ENCODE results near the gene ERLEC1. TPM values are rescaled to one million over a fixed set of nuclear protein-coding genes. Genes with fewer than 3 reads are reported as not detected.

Gene ERLEC1
- total RNA-seq, 4 donors from 2014 or later = 26.7 to 53.6 (median 28.9) TPM

DNA sequence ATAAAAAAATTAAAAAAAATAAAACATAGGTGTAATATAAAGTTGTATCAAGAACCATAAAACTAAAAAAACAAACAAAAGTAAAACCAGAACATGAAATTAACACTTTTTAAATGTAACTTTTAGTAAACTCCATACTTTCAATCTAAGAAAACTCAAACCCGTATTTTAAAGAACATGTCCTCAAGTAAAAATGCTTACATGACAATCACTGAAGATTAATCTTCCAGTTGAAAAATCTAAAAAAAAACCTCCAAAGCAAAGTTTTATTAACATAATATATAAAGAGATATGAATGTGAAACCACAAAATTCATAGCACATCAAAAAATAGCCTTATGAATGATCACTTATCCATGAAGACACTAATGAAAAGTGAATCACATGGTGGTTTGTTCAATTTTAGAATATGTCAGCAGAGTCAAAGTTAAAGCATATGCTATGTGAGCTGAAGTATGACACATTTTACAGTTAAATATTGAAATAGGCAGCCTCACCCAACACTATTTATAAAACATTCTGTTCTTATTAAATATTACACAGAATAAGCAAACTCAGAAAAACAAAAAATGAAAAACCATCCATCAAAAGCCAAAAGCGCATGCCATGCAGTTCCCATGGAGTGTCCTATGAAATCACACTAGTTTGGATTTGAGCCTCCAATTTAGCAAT is 42.3 kb upstream of the ERLEC1 start:
- no peak for DNase-seq
- H3K4me1 ChIP-seq = no peaks in the 10 kb centered on the region
- H3K27me3 ChIP-seq = no peaks in the 10 kb centered on the region
- no peak overlapping the region for H3K4me3 ChIP-seq
- in situ Hi-C loops (cut with MboI; ENCODE audit: low sequenced_read_pairs in 4 of 4) = no loop called here
- intact Hi-C loops (cut with DNase I; ENCODE audit: low total_unique reads) = no loop called here
- peak; percentile 27 to 33 for ATAC-seq
- TF ChIP-seq POLR2A (IDR thresholded peaks at IDR 0.05) = no peak
- TF ChIP-seq, protein P1, sequence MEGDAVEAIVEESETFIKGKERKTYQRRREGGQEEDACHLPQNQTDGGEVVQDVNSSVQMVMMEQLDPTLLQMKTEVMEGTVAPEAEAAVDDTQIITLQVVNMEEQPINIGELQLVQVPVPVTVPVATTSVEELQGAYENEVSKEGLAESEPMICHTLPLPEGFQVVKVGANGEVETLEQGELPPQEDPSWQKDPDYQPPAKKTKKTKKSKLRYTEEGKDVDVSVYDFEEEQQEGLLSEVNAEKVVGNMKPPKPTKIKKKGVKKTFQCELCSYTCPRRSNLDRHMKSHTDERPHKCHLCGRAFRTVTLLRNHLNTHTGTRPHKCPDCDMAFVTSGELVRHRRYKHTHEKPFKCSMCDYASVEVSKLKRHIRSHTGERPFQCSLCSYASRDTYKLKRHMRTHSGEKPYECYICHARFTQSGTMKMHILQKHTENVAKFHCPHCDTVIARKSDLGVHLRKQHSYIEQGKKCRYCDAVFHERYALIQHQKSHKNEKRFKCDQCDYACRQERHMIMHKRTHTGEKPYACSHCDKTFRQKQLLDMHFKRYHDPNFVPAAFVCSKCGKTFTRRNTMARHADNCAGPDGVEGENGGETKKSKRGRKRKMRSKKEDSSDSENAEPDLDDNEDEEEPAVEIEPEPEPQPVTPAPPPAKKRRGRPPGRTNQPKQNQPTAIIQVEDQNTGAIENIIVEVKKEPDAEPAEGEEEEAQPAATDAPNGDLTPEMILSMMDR (IDR thresholded peaks at IDR 0.05 in 4 of 5, conservative IDR thresholded peaks at IDR 0.05 in 1 of 5) = no peak
- H3K36me3 ChIP-seq = peaks cover 0 to 20% of the 10 kb centered on the region in 2 donors
- no peaks in the 10 kb centered on the region for H3K9me3 ChIP-seq
- H3K27ac ChIP-seq = no peak overlapping the region

DNA sequence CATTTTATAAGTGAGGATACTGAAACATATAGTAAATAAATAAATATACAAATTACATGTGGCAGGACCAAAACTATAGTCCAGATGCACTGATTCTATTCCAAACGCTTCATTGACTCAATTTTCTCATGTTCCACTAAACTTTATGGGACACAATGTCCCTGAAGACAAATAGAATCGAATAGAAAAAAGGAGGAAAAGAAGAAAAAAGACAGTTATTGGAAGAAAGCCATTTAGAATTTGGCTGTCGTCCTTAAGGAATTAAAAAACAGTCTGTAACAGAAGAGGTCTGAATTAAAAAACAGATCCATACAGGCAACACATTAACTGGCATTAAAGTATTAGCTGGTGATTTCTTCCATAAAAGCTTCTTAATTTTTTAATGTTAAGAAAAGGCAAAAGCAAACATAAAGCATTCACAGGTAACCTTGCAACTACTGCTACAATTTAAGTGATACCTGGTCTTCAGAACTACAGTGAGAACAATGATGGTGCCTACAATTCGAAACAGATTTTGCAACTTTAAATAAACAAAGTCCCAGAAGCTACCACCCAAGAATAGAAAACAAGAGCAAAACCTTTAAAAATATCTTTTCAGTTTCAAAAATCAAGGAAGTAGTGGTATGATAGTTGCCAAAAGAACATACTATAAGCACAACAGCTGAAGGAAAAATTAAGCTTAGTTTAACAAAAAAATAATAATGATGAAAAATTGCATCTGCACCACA is 36.6 kb upstream of the ERLEC1 start:
- no peaks in the 10 kb centered on the region for H3K27me3 ChIP-seq
- ATAC-seq (no peak), DNase-seq (no peak)
- TF ChIP-seq, protein P1 (IDR thresholded peaks at IDR 0.05 in 4 of 5, conservative IDR thresholded peaks at IDR 0.05 in 1 of 5) = no peak
- no peak for TF ChIP-seq POLR2A (IDR thresholded peaks at IDR 0.05)
- intact Hi-C loops (cut with DNase I; ENCODE audit: low total_unique reads) (no loop called here), in situ Hi-C loops (cut with MboI; ENCODE audit: low sequenced_read_pairs in 4 of 4) (no loop called here)
- H3K4me3 ChIP-seq = no peak overlapping the region
- H3K36me3 ChIP-seq = peaks cover 0 to 25% of the 10 kb centered on the region in 2 donors
- H3K9me3 ChIP-seq = no peaks in the 10 kb centered on the region
- peak overlapping the region in 1 of 4 donors; percentile 32 for H3K27ac ChIP-seq
- H3K4me1 ChIP-seq = no peaks in the 10 kb centered on the region

GRCh38 chr2:53751728-53752127 is 35.1 kb upstream of the ERLEC1 start:
- no peak for ATAC-seq
- Histone ChIP-seq H3K27ac (no peak overlapping the region), H3K4me1 (no peaks in the 10 kb centered on the region), H3K9me3 (no peaks in the 10 kb centered on the region), H3K27me3 (no peaks in the 10 kb centered on the region), H3K4me3 (no peak overlapping the region), H3K36me3 (peaks cover 0 to 29% of the 10 kb centered on the region in 2 donors)
- DNase-seq = no peak
- TF ChIP-seq, protein P1 (IDR thresholded peaks at IDR 0.05 in 4 of 5, conservative IDR thresholded peaks at IDR 0.05 in 1 of 5) = no peak
- no peak for TF ChIP-seq POLR2A (IDR thresholded peaks at IDR 0.05)
- intact Hi-C loops (cut with DNase I; ENCODE audit: low total_unique reads) = no loop called here
- in situ Hi-C loops (cut with MboI; ENCODE audit: low sequenced_read_pairs in 4 of 4) = no loop called here

- H3K9me3 ChIP-seq = no peaks in the 10 kb centered on the region
- H3K36me3 ChIP-seq = peaks cover 0 to 25% of the 10 kb centered on the region in 2 donors
- no peak for TF ChIP-seq POLR2A (IDR thresholded peaks at IDR 0.05)
- TF ChIP-seq, protein P1 (IDR thresholded peaks at IDR 0.05 in 4 of 5, conservative IDR thresholded peaks at IDR 0.05 in 1 of 5) = no peak
- intact Hi-C loops (cut with DNase I; ENCODE audit: low total_unique reads) (no loop called here), in situ Hi-C loops (cut with MboI; ENCODE audit: low sequenced_read_pairs in 4 of 4) (no loop called here)
- ATAC-seq = no peak
- no peak overlapping the region for H3K27ac ChIP-seq
- no peak overlapping the region for H3K4me3 ChIP-seq
- DNase-seq = no peak
- H3K27me3 ChIP-seq = no peaks in the 10 kb centered on the region
- H3K4me1 ChIP-seq = no peaks in the 10 kb centered on the region
These were observed 34.5 kb upstream of the ERLEC1 start for GRCh38 chr2:53752385-53752784.
